Hepatocyte (in vitro differentiated cells): Measurements from ENCODE around the gene ATF7. TPM values are rescaled to one million over a fixed set of nuclear protein-coding genes. Genes with fewer than 3 reads are reported as not detected.

ENCODE experiments used
- DNase-seq: peaks from one replicate; pipeline ENCODE4 v3.0.0-alpha.2; 2016; ENCODE audit warnings: low spot score
- H2AFZ ChIP-seq: fragments of 200-600 bp; sonication (generic); 2 replicates; pipeline ENCODE4 v1.6.0; 2016; ENCODE audit warnings: antibody characterized with exemption, mild to moderate bottlenecking
- H3K27ac ChIP-seq: fragments of 200-600 bp; sonication (generic); 2 replicates; pipeline ENCODE4 v1.5.1; 2016; ENCODE audit warnings: mild to moderate bottlenecking
- H3K27me3 ChIP-seq: fragments of 200-600 bp; sonication (generic); 2 replicates; pipeline ENCODE4 v1.6.1; 2016
- H3K36me3 ChIP-seq: fragments of 200-600 bp; sonication (generic); replicated peaks from 2 replicates; pipeline ENCODE4 v1.5.1; 2016; ENCODE audit warnings: low read depth; ENCODE audit not compliant: insufficient read depth
- H3K4me1 ChIP-seq: fragments of 200-600 bp; sonication (generic); 2 replicates; pipeline ENCODE4 v1.5.1; 2016; ENCODE audit warnings: mild to moderate bottlenecking, moderate library complexity; ENCODE audit not compliant: insufficient read depth
- H3K4me2 ChIP-seq: fragments of 200-600 bp; sonication (generic); 2 replicates; pipeline ENCODE4 v1.6.0; 2016
- H3K4me3 ChIP-seq: fragments of 200-600 bp; sonication (generic); 2 replicates; pipeline ENCODE4 v1.5.1; 2016; ENCODE audit warnings: mild to moderate bottlenecking
- H3K79me2 ChIP-seq: fragments of 200-600 bp; sonication (generic); 2 replicates; pipeline ENCODE4 v1.6.0; 2017; ENCODE audit warnings: mild to moderate bottlenecking
- H3K9me2 ChIP-seq: fragments of 200-600 bp; sonication (generic); replicated peaks from 2 replicates; pipeline ENCODE4 v1.6.0; 2017; ENCODE audit warnings: mild to moderate bottlenecking; ENCODE audit not compliant: insufficient read depth
- H3K9me3 ChIP-seq: fragments of 200-600 bp; sonication (generic); 2 replicates; pipeline ENCODE4 v1.5.1; 2016; ENCODE audit warnings: low read depth, mild to moderate bottlenecking
- H4K20me1 ChIP-seq: fragments of 200-600 bp; sonication (generic); 2 replicates; pipeline ENCODE4 v1.6.0; 2016; ENCODE audit warnings: mild to moderate bottlenecking; ENCODE audit not compliant: insufficient read depth, poor library complexity, severe bottlenecking
- CTCF ChIP-seq: fragments of 200-600 bp; sonication (generic); IDR thresholded peaks from 2 replicates; pipeline ENCODE4 v1.5.1; 2016; ENCODE audit warnings: antibody characterized with exemption, mild to moderate bottlenecking; ENCODE audit not compliant: poor library complexity
- EZH2 ChIP-seq: fragments of 200-600 bp; sonication (generic); IDR thresholded peaks from 2 replicates; pipeline ENCODE4 v1.6.1; 2016; ENCODE audit warnings: antibody characterized with exemption, mild to moderate bottlenecking, borderline replicate concordance
- EZH2phosphoT487 ChIP-seq: fragments of 200-600 bp; sonication (generic); IDR thresholded peaks from one replicate; pipeline ENCODE4 v1.6.1; 2018; ENCODE audit warnings: antibody characterized with exemption, mild to moderate bottlenecking, low read depth, moderate library complexity; ENCODE audit not compliant: unreplicated experiment, severe bottlenecking
- WGBS: methylation state at CpG from one replicate; pipeline ENCODE4 v1.1.6; 2016; ENCODE audit warnings: low lambda C conversion rate; ENCODE audit errors: missing lambda C conversion rate; 5-methylcytosine and 5-hydroxymethylcytosine counted together
- polyA plus RNA-seq: library from polyadenylated mRNA; unstranded; fragments of >200 nt; fragmentation: Nextera tagmentation; extraction: Ambion mirVana; gene quantifications from 2 replicates; pipeline ENCODE4 v1.2.1, GENCODE V29; 2016
- total RNA-seq: library from RNA; depleted of rRNA; stranded (reverse); fragments of >200 nt; gene quantifications from 2 replicates; pipeline ENCODE4 v1.2.3, GENCODE V29; 2014

ATF7 gene
- total and polyA plus RNA-seq, 2 experiments from 2014 or later: 17.8 to 19.2 TPM

DNA sequence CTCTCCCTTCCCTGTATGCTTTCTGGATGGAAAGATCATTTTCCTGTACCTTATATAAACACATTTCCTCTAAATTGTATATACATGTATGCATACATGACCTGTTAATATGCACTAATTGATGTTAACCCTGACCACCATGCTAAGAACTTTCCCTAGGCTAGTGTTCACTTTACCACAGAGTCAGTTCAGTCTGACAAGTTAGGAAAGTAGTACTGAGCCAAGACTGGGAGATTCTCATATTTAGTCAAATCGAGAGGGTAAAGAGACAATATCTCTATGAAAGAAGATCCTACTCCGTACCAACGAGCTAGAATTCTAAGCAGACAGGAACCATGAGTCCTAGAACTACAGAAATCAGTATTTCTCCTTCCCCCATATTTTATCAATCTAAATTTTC, 36.8 kb downstream of the ATF7 start:
- Histone ChIP-seq H3K79me2 (peaks cover 51% of the 10 kb centered on the region), H3K4me1 (peaks cover 24% of the 10 kb centered on the region), H3K9me2 (no peaks in the 10 kb centered on the region), H3K36me3 (no peaks in the 10 kb centered on the region), H2AFZ (no peak overlapping the region), H3K4me2 (no peak overlapping the region), H3K27me3 (no peaks in the 10 kb centered on the region), H3K27ac (no peak overlapping the region), H3K9me3 (no peaks in the 10 kb centered on the region), H3K4me3 (no peak overlapping the region), H4K20me1 (peaks cover 17% of the 10 kb centered on the region)
- DNase-seq: no peak
- 96% methylated on average over 3 of the region's 3 CpGs for WGBS
- TF ChIP-seq EZH2 (no peak), EZH2phosphoT487 (no peak), CTCF (no peak)

- TF ChIP-seq CTCF (no peak), EZH2 (no peak), EZH2phosphoT487 (no peak)
- H3K4me1 ChIP-seq: peaks cover 18% of the 10 kb centered on the region
- H4K20me1 ChIP-seq: peaks cover 17% of the 10 kb centered on the region
These were observed 38.1 kb downstream of the ATF7 start for GRCh38 chr12:53588123-53588522.

DNA sequence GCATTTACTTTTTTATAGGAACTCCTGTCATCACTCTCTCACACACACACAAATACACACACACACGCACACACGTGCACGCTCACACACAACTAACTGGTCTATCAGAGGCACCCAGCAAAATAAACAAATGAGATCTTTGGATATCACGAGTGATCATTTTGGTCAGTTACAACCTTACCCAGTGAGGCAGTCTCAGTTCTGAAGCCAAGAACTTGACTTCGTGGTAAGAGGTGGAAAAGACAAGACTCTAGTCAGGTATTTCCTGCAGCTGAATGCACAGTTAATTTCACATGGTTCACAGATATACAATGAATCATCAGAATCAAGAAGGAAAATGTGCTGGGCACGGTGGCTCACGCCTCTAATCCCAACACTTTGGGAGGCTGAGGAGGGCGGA, 39.4 kb downstream of the ATF7 start:
- no peak overlapping the region for H3K4me2 ChIP-seq
- H3K9me3 ChIP-seq: no peaks in the 10 kb centered on the region
- WGBS: 74% methylated on average over 8 of the region's 8 CpGs
- H3K36me3 ChIP-seq: no peaks in the 10 kb centered on the region
- peaks cover 15% of the 10 kb centered on the region for H4K20me1 ChIP-seq
- H3K27ac ChIP-seq: no peak overlapping the region
- H3K9me2 ChIP-seq: no peaks in the 10 kb centered on the region
- no peak overlapping the region for H2AFZ ChIP-seq
- peaks cover 59% of the 10 kb centered on the region for H3K79me2 ChIP-seq
- no peaks in the 10 kb centered on the region for H3K27me3 ChIP-seq
- peaks cover 9% of the 10 kb centered on the region for H3K4me1 ChIP-seq
- TF ChIP-seq EZH2phosphoT487: no peak
- no peak overlapping the region for H3K4me3 ChIP-seq
- no peak for DNase-seq

More at GRCh38 chr12:53588123-53588522, 38.1 kb downstream of the ATF7 start:
- no peak for DNase-seq
- 99% methylated on average over 3 of the region's 3 CpGs for WGBS
- no peak overlapping the region for H3K4me3 ChIP-seq
- no peak overlapping the region for H3K4me2 ChIP-seq
- H3K79me2 ChIP-seq: peaks cover 61% of the 10 kb centered on the region
- no peak overlapping the region for H2AFZ ChIP-seq
- H3K9me2 ChIP-seq: no peaks in the 10 kb centered on the region
- no peaks in the 10 kb centered on the region for H3K9me3 ChIP-seq
- H3K27ac ChIP-seq: no peak overlapping the region
- no peaks in the 10 kb centered on the region for H3K36me3 ChIP-seq
- no peaks in the 10 kb centered on the region for H3K27me3 ChIP-seq

GRCh38 chr12:53585448-53586125, 40.6 kb downstream of the ATF7 start:
- Histone ChIP-seq H3K4me1 (no peaks in the 10 kb centered on the region), H3K27ac (no peak overlapping the region), H2AFZ (no peak overlapping the region), H4K20me1 (peaks cover 15% of the 10 kb centered on the region), H3K9me3 (no peaks in the 10 kb centered on the region), H3K4me3 (no peak overlapping the region), H3K79me2 (peaks cover 64% of the 10 kb centered on the region), H3K9me2 (no peaks in the 10 kb centered on the region), H3K4me2 (no peak overlapping the region), H3K36me3 (no peaks in the 10 kb centered on the region), H3K27me3 (no peaks in the 10 kb centered on the region)
- TF ChIP-seq CTCF: no peak
- no peak for TF ChIP-seq EZH2
- no peak for TF ChIP-seq EZH2phosphoT487
- 94% methylated on average over 2 of the region's 2 CpGs for WGBS
- no peak for DNase-seq
